KOPT-K1 (cell line): Measurements from ENCODE around the gene KLRC2.
"Not testable (repeated sequence)": the region's sequence is repeated elsewhere in the genome, so short reads cannot be mapped to it uniquely, and the experiment has no call there.

Source experiments
- H3K27ac ChIP-seq: fragments of 200-600 bp; sonication (generic); 2 replicates; pipeline ENCODE4 v1.5.1; 2016; ENCODE audit warnings: antibody characterized with exemption, mild to moderate bottlenecking, low read depth, low read length; ENCODE audit not compliant: poor library complexity, severe bottlenecking
- H3K36me3 ChIP-seq: fragments of 200-600 bp; sonication (generic); 2 replicates; pipeline ENCODE4 v1.5.1; 2017; ENCODE audit warnings: antibody characterized with exemption, mild to moderate bottlenecking, low read length, moderate library complexity; ENCODE audit not compliant: insufficient read depth
- H3K9me3 ChIP-seq: fragments of 200-600 bp; sonication (generic); 2 replicates; pipeline ENCODE4 v1.5.1; 2017; ENCODE audit warnings: antibody characterized with exemption, low read length, mild to moderate bottlenecking; ENCODE audit not compliant: insufficient read depth, poor library complexity, severe bottlenecking

The KLRC2 gene

DNA sequence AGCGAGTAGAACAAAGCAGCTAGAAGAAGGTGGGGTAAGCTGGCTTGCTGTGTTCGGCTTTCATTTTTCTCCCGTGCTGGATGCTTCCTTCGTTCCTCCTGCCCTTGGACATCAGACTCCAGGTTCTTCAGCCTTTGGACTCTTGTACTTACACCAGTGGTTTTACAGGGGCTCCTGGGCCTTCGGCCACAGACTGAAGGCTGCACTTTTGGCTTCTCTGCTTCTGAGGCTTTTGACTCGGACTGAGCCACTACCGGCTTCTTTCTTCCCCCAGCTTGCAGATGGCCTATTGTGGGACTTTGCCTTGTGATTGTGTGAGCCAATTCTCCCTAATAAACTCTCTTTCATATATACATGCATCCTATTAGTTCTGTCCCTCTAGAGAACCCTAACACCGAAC is 9.9 kb downstream of the KLRC2 start:
- not testable (repeated sequence) for H3K9me3 ChIP-seq, H3K27ac ChIP-seq, H3K36me3 ChIP-seq

DNA sequence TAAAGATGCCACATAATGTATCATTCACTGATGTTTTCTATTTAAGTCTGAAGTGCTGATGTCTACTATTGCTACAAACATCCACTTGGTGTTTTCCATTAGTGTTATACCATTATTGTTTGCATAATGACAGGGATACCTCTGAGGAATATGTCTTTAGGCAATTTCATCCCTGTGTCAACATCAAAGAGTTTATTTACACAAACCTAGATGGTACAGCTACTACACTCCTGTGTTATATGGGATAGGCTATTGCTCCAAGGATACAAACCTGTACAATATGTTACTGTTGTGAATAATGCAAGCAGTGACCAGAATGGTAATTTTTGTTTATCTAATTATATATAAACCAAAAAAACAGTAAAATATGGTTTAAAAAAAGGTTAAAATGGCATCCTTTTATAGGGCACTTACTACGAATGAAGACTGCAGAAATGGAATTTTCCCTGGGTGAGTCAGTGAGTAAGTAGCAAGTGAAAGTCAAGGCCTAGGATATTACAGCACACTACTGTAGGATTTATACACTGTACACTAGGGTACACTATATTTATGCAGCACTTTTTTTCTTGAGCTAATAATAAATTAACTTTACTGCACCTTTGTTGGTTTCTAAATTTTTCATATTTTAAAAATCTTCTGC is 11.4 kb downstream of the KLRC2 start:
- H3K27ac ChIP-seq, H3K36me3 ChIP-seq, H3K9me3 ChIP-seq: not testable (repeated sequence)

DNA sequence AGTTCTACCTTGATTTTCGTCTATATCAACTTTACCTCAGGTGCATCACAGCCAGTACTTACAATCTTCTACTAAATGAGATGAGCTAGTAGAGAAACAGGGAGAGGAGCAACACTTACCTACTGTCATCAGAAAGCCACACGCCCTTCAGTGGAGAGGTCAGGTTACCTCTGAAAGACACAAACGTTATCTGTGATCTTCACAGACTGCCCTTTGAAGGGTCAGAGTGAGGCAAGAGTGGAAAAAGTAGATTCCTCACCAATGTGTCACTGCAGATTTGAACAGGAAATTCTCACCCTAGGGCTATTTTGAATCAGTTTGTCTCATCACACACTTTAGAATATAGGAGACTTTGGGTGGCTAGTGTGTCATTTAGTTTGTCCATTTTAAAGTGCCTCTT is 13.7 kb downstream of the KLRC2 start:
- H3K9me3 ChIP-seq, H3K36me3 ChIP-seq, H3K27ac ChIP-seq: not testable (repeated sequence)

DNA sequence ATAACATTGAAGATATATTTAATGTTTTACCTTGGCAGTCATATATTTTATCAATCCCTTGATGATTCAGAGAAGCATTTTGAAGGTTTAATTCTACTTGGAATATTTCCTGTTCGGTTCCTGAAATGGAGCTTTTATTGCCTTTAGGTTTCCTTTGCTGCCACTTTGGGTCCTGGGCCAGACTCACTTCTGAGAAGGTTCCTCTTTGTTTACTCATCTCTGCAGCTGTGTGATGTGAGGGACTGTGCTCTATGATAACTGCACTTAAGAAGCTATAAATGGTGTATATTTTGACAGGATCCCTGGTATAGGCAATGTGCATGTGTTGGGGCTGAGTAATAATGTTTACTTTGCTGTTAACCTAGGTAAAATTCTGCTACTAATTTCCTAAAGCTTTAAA is 15.5 kb downstream of the KLRC2 start, which contains the start of gene KLRC3:
KLRC3 (minus strand) TSS at position 262 of the 400 bp plus-strand sequence; CDS start at position 217, 45 bp downstream.
- H3K27ac ChIP-seq, H3K36me3 ChIP-seq, H3K9me3 ChIP-seq: not testable (repeated sequence)

DNA sequence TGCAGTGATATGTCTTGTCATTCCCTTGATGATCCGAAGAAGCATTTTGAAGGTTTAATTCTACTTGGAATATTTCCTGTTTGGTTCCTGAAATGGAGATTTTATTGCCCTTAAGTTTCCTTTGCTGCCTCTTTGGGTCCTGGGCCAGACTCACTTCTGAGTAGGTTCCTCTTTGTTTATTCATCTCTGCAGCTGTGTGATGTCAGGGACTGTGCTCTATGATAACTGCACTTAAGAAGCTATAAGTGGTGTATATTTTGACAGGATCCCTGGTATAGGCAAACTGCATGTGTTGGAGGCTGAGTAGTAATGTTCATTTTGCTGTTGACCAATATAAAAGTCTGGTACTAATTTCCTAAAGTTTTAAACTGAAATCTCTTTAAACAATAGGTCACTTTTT is 26.4 kb downstream of the KLRC2 start, which contains the start of gene KLRC4:
KLRC4 (minus strand) TSS at position 366 of the 400 bp plus-strand sequence; CDS start at position 184, 182 bp downstream.
- H3K27ac ChIP-seq = no peak within 1 kb of the TSS

DNA sequence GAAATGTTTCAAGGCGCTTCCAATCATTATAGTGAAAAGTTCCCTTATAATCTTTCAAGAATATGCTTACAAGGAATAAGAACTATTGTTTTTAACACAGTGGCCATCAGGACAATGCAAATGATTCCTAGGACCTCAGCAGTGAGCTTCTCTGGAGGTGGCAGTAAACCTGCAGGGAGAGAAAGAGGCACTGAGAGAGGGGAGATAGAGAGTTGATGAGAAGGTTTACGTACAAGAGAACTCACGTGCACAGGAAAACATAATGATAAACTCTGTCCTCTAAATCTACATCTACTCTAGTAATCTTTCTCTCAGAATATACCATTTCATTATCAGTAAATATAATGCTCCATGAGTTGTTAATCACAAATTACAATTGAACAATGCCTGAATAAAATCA is 27.0 kb downstream of the KLRC2 start:
- Histone ChIP-seq H3K36me3 (no peaks in the 10 kb centered on the region), H3K27ac (no peak overlapping the region), H3K9me3 (peaks cover 5% of the 10 kb centered on the region)

More for the DNA sequence above, 26.4 kb downstream of the KLRC2 start, which contains the start of gene KLRC4:
- no peaks in the 10 kb centered on the region for H3K36me3 ChIP-seq
- peaks cover 5% of the 10 kb centered on the region for H3K9me3 ChIP-seq

DNA sequence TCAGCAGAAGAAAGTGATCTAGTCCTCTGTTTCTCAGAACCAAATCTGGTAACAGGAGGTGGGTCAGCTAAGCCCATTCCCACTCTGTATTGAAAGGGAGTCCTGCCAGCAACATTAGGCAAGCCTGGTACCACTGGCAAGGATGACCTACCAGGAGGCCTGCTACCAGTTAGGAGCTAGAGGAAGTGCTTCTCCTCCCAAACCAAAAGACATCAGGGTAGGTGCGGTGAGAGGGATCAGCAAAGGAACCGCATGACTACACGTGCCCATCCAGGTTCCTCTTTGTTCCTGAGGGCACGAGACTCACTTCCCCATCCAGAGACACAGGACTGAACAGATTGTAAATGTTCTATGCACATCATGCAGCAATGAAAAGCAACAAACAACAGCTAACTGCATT is 29.1 kb downstream of the KLRC2 start:
- no peak overlapping the region for H3K27ac ChIP-seq
- H3K9me3 ChIP-seq = peaks cover 5% of the 10 kb centered on the region

DNA sequence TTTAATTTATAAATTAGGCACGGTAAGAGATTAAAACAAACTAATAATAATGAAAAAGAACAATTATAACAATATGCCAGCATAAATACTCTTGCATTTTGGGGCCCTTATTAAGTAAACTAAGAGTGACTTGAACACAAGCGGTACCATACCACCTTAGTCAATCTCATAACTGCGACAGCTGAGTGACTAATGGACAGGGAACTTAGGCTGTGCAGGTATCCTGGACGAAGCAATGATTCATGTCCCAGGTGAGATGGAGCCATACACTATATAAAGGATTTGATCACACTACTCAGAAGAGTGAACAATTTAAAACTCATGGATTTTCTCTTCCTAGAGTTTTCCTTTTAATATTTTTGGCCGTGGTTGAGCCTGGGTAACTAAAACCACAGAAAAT is 30.5 kb downstream of the KLRC2 start:
- H3K36me3 ChIP-seq = no peaks in the 10 kb centered on the region
- H3K27ac ChIP-seq = no peak overlapping the region
- H3K9me3 ChIP-seq = peaks cover 5% of the 10 kb centered on the region

More for the DNA sequence above, 29.1 kb downstream of the KLRC2 start:
- no peaks in the 10 kb centered on the region for H3K36me3 ChIP-seq

DNA sequence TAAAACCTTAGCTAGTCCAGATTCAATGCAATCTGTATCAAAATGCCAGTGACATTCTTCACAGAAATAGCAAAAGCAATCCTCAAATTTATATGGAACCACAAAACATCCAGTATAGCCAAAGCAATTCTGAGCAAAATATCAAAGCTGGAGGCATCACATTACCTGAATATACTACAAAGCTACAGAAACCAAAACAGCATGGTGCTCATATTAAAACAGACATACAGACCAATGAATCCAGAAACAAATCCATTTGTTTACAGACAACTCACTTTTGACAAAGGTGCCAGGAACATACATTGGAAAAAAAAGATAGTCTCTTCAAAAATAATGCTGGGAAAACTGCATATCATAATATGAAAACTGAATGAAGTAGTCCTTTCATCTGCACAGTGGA is 31.0 kb downstream of the KLRC2 start:
- Histone ChIP-seq H3K9me3 (peaks cover 5% of the 10 kb centered on the region), H3K36me3 (no peaks in the 10 kb centered on the region), H3K27ac (no peak overlapping the region)

DNA sequence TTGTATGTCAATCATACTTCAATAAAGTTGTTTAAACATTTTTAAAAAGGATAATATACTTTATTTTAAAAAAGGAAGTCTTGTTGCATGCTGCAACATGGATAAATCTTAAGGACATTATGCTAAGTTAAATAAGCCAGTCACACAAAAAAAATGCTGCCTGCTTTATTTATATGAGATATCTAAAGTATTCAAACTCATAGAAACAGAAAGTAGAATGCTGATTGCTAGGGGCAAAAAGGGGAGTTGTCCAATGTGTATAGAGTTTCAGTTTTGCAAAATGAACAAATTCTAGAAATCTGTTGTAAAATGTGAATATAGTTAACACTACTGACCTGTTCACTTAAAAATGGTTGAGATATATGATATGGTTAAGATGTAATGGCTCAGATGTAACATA is 35.0 kb downstream of the KLRC2 start:
- Histone ChIP-seq H3K27ac (no peak overlapping the region), H3K36me3 (no peaks in the 10 kb centered on the region), H3K9me3 (peaks cover 5% of the 10 kb centered on the region)

DNA sequence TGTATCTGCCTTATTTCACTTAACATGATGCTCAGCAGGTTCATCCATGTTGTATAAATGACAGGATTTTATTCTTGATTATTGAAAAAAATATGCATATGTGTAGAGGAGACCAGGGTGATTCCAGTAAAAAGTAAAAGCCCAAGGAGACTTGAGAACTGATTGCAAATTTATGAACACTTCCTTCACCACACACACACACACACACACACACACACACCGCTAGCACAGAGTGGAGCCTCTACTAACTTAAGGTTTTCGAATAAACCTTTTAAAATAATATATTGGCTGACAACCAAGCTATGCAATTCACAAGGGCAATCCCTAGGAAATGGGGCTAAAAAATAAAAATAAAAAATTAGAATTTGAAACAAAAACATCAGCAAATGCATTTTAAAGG is 37.6 kb downstream of the KLRC2 start:
- Histone ChIP-seq H3K9me3 (no peaks in the 10 kb centered on the region), H3K36me3 (no peaks in the 10 kb centered on the region), H3K27ac (no peak overlapping the region)

DNA sequence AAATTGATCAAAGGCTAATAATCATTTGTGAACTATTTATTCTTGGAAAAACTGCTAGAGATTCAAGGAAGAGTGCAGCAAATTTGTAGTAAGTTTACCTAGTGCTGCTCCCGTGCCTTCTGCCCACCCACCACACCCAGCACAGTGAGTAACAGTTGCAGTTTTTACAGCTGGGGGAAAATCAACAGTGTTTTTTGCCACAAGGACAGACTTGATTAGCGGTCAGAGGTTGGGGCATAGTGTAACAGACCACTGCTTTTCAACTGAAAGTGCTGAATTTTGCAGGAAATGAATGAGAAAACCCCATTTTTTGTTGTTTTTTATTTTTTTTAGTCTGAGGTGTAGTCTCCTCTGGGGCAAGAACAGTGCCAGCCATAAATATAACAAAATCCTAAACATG is 38.5 kb downstream of the KLRC2 start:
- H3K36me3 ChIP-seq = no peaks in the 10 kb centered on the region
- H3K9me3 ChIP-seq = no peaks in the 10 kb centered on the region
- no peak overlapping the region for H3K27ac ChIP-seq

DNA sequence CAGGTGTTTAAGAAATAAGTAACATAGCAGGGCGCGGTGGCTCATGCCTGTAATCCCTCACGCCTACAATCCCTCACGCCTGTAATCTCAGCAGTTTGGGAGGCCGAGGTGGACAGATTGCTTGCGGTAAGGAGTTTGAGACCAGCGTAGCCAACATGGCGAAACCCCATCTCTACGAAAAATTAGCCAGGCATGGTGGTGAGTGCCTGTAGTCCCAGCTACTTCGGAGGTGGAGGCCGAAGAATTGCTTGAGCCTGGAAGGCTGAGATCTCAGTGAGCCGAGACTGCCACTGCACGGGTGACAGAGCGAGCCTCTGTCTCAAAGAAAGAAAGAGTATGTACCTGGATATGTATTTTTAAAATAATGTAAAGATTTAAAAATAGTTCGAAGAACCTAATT is 39.6 kb downstream of the KLRC2 start:
- not testable (repeated sequence) for H3K36me3 ChIP-seq, H3K27ac ChIP-seq, H3K9me3 ChIP-seq

DNA sequence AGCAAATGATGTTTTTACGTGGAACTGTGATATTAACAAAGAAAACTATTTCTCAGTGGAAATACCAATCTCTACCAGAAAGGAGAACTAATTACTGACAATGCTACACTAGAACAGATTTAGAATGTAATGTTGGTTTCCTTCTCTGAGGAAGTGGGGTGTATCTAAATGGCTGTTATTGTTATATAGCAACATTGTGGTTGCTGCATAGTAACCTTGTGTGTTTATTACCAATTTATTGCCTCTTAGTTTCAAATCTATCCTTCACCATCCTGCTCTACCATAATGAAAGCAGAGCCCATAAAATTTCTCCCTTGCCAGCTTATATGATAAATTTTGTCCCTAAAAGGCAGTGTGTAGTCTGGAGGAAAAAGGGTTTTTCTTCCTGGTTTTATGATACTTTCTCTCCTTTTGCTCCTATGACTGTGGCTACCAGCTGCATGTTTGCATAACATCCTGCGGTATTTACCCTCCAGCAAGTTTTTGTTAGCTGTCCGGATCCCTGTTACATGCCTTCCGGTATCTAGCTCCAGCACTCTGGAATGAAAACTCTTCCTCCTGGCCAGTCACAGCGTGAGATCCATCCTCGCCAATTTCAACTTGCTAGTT is 40.3 kb downstream of the KLRC2 start:
- Histone ChIP-seq H3K27ac (no peak overlapping the region), H3K9me3 (no peaks in the 10 kb centered on the region), H3K36me3 (no peaks in the 10 kb centered on the region)

DNA sequence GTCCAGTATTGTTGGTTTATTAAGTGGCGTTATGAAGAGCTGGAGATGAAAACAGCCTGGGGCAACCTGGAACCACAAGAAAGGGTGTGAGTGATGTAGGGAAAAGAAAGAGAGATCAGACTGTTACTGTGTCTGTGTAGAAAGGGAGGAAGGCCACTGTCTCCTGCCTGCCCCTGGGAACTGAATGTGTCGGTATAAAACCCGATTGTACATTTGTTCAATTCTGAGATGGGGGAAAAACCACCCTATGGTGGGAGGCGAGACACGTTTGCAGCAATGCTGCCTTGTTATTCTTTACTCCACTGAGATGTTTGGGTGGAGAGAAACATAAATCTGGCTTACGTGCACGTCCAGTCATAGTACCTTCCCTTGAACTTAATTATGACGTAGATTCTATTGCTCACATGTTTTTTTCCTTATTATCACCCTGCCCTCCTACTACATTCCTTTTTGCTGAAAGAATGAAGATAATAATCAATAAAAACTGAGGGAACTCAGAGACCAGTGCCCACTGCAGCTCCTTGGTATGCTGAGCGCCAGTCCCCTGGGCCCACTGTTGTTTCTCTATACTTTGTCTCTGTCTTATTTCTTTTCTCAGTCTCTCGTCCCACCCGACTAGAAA is 41.2 kb downstream of the KLRC2 start:
- not testable (repeated sequence) for H3K36me3 ChIP-seq, H3K9me3 ChIP-seq, H3K27ac ChIP-seq

DNA sequence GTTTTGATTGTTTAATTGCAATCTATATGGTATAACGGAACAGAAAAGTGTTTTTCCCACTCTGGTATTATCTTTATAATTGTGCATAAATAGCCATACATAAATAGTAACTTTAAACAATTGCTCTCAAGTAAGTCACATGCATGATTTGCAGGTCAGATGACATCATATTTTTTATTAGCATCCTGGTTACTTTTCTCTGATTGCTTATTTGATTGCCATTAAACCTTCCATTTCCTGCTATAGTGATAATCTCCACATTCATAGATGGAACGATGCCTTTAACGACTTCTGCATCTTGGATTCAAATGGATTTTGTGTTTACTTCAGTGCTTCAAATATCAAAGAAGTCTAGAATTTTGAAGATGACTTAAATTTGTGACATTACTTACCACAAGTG is 42.5 kb downstream of the KLRC2 start:
- Histone ChIP-seq H3K27ac (no peak overlapping the region), H3K36me3 (no peaks in the 10 kb centered on the region), H3K9me3 (no peaks in the 10 kb centered on the region)
